GM19467 (cell line): ENCODE measurements around the gene GIGYF2.

Experiments used
- ATAC-seq: cut with Tn5 transposase; IDR thresholded peaks from one replicate; pipeline ENCODE4 v1.9.1; 2021; ENCODE audit warnings: mild to moderate bottlenecking, moderate library complexity; ENCODE audit not compliant: unreplicated experiment

The GIGYF2 gene

DNA sequence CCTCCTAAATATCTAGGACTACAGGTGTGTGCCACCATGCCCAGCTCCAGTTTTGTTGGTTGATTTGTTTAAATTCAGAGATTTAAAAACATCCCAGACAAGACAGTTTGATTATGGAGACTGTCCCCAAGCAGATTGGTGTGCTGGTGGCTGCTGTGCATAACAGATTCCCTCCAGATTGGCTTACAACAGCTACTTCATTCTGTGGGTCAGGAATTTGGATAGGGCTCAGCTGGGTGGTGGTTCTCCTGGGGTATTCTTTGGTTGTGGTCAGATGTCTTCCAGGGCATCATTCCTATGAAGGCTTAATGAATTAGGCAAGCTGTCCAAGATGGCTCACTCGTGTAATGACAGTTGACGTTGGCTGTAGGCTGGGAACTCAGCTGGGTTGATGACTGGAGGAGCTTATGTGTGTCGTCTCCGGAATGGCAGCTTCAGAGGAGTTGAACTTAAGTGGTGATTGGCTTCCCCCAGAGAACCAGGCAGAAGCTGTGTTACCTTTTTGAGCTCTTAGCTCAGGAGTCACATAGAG lies 162.3 kb downstream of the GIGYF2 start:
- ATAC-seq, result no peak

DNA sequence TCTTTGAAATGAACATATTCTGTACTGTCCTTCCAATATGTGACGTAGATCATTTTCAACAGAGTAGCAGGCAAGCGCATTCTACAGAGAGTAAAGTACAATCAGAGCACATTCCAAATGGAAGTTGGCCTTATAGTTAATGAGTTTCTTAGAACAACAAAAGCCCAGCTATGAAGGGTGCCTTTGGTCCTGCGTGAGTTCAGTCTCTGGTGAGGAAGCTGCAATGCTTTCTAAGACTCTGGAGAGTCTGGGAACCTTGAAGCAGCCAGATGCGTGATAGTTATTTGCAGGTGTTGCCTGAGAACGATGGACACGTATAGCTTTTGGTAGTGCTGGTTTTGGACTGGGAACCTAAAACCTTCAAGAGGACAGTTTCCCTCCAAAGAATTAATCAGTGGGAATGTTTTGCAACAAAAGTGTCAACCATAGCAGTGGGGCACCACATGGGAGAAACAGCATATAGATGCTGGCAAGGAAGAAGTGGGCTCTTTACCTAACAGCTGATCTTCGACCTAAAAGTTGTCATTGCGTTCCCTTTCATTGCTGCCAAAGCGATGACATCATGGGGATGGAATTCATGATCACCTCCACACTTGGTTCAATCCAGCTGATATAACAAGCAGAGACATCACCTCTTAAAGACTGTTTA lies 163.6 kb downstream of the GIGYF2 start:
- no peak for ATAC-seq

DNA sequence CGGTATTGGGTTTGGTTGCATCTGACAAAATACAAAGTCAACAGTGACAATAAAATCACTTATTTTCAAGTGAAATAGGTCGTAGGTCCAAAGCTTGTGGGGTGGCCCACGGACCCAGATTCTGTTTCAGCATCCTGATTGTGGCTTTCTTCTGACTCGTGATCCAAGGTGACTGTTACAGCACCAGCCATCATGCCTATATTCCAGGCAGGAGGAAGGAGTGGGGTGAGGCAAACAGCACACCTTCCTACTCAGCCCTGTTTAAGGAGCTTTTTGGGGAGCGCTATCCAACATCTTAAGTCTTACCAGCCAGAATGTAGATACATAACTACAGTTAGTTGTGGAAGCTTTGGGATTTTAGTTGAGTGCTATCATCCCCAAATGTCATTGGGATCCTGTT lies 164.2 kb downstream of the GIGYF2 start:
- no peak for ATAC-seq

DNA sequence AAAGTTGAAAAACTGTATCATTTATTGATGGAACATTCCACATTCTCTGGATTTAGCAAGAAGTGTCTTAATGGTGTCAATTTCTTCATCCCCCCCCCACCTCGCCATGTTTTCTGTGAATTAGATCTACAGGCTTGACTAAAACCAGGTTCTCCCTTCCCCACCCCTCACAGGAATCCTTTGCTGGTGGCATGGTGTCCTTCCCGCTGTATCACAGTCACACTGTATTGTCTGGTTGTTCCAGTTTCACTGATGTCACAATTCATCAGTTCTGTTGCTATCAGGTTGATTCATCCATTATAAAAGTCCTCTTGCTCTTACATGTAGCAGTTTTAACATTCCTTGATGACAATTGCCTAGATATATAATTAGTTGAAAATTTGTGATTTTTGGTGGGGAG lies 166.9 kb downstream of the GIGYF2 start:
- ATAC-seq, result no peak

DNA sequence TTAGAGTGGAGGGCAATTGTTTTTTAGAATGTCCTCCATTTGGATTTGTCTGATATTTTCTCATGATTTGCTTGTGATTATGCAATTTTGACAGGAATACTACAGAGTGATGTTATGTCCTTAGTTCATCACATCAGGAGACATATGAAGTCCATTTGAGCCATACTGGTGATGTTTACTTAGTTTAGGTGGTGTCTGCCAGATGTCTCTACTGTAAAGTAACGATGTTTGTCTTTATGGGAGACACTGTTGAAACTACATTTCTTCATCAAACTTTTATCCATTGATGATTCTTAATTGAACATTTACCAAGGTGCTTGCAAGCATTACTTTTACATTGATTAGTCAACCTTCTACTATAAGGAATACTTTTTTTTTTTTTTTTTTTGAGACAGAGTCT lies 168.0 kb downstream of the GIGYF2 start:
- no peak for ATAC-seq

DNA sequence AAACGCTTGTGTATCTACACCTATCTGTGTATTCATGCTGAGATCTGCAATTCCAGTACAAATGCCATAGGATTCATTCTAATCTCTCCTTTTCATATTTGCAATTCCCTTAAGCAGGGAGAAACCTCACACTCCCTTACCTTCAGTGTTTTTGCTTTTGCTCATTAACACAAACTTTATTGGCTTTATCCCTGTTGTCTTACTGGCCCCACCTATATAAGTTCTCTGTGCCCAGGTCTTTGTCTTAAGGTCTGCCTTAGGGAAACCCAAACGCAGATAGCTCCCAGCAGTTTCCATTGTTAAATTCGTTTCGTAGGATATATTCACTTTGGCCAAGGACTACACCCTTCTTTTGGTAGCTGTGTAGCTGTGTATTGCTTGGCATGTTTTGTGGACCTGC lies 169.0 kb downstream of the GIGYF2 start:
- no peak for ATAC-seq

DNA sequence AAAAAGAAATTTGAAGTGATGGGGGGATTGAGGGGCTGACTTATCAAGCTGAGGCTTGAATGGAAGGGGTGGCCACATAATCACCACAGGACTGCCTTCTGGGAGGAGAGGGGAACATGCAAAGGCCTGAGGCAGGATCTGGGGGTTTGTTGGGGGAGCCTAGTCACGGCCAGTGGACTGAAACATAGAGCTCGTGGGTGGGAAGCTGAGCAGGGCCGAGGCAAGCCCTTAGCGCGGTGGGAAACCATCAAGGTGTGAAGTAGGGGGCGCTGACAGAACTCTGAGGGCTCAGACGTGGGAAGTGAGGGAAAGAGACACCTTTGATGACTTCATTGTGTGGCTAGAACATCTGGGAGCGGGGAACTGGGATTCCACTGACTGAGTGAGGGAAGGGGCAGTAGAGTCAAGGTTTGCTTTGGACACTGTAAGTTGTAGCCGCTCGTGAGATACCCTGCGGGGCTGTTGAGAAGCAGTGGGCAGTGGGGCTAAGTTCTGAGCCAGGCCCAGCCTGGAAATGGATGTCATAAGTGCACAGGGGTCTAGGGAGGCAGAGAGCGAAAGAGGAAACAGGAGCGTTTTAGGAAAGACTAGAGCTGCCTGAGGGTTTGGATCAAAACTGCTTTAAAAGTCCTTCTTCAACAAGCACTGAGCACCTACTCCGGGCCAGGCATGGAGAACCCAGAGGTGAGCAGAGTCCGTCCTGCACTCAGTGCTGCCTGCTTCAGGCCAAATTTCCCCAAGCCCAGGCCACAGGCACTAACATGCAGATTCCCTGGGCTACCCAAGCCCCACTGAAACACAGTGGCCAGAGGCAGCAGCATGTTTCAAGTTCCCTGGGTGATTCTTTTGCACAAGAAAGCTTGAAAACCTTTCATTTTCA lies 172.2 kb downstream of the GIGYF2 start:
- ATAC-seq, result no peak

DNA sequence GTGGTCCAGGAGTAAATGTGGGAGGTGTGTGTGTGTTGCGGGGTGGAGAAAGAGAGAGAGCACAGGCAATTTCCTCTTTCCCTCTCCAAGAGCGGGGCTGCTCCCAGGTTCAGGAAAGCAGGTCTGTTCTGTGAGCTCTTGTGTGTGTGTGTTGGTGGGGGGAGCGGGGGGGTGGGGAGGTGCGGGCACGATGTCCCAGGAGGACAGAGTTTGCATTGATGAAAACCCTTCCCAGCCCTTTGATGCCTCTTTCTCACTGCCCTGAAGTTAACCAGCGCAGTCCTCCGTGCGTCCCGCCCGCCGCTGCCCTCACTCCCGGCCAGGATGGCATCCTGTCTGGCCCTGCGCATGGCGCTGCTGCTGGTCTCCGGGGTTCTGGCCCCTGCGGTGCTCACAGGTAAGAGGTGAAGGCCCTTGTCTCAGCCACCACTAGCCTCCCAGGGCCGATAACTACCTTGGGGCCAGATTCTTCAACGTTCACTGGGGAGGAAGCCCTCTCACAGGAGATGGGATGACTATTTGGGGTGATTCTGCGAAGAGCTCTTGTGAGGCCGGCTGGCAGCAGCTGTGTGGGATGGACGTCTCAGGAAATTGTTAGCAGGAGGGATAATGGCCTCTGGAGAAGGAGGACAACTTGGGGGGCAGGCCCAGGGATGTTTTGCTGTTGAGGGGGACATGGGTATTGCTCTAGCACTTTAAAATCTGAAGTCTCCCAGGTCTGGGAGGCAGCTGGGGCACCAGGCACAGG lies 173.1 kb downstream of the GIGYF2 start, which contains the start of gene SNORC:
Gene SNORC (plus strand): TSS at position 247 of the 748 bp plus-strand sequence. CDS start 78 bp downstream, at position 325.
- no peak for ATAC-seq

DNA sequence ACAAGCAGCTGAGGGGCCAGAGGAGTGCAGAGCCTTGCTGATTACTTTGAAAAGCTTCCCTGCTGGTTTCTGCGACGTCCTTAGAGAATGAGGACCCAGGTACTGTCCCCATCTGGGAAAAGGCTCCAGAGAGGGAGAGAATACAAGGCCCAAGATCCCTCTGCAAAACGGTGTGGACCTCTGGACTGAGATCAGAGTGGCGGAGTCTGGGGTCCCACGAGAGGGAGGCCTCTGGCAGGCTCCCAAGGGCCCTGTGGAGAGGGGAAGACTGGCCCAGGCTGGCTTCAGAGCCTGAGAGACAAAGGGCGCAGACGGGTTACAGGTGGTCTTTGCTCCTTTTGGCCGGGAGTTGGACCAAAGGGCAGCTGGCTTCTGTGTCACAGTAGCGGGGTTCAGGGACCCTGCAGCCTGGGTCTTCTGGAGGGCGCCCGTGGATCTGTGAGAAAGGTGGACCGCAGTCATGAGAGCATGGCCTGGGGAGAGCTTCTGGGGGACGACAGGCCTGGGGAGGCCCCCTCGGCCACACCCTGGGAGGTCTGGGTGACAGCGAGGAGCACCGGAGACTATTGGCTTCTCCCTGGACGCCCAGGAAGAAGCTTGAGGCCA lies 173.7 kb downstream of the GIGYF2 start:
- no peak for ATAC-seq

DNA sequence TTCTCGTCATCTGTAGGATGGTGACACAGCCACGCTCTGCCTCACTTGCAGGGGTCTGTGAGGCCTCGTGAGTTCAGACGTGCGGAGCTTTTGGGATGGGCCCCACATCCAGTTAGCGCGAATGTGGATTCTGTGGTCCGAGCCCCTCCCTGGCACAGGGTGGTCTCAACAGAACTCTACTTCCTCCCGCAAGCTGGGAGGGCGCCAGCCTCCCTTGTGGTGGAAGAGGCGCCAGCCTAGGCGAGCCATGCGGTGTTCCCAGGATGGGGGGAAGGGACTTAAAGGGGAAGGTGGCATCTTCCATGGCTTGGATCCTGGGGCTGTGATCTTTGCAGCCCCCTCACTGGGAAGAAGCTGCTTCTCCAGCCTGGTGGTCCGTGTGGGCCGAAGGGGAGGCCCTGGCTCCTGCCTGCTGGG lies 174.3 kb downstream of the GIGYF2 start:
- ATAC-seq, result no peak

DNA sequence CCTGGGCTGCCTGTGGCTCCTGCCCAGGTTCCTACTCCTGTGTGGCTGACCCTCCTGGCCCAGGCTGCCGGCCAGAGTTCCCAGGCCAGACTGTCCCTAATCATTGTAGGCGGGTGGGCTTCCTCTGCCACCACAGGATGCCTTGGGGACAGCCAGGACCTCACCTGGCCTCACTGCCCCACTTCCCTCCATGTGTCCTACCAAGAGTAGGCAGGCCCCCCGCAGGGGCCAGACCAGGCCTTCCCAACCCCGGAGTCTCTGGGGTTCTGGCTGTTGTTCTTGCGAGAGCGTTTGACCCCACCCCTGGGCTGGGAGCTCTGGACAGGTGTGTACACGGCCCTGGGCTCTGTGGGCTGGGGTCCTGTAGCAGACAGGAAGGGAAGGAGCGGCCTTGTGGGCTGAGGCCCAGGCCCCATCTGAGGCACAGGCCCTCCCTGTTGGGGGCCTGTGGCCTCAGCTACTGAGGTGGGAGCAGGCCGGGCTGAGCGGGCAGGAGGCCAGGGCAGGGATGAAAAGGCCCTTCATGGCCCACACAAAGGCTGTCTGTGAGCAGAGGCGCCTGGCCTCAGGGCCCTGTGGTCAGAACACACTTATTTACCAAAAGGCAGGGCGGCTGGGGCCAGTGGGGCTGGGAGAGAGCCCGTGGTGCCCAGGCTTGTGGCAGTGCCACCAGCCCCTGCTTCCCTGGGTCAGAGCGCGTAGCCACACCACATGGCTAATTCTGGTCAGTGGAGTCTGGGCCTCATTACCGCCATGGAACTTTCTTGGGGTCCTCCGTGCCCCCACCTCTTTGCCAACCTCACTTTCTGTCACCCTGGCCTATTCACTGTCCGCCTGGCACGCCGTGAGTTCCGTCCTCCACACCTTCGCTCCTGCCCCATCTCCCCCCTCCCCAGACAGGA lies 175.0 kb downstream of the GIGYF2 start:
- no peak for ATAC-seq

DNA sequence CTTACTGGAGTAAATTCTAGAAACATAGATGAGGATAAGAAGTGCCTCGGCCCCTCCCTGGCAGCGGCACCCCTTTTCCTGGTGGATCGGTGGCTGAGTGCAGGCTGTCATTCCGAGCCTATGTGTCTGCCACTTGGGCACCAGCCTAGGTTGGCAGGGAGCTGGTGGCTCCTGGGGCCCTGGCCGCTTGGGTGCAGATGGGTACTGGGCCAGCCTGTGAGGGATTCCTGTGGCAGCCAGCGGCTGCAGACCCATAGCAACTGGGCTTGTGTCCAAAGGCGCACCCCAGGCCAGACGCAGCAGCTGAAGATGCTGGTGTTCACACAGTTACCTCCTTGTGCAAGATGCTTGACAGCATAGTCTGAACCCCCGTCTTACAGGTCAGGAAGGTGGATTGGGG lies 175.7 kb downstream of the GIGYF2 start:
- no peak for ATAC-seq

DNA sequence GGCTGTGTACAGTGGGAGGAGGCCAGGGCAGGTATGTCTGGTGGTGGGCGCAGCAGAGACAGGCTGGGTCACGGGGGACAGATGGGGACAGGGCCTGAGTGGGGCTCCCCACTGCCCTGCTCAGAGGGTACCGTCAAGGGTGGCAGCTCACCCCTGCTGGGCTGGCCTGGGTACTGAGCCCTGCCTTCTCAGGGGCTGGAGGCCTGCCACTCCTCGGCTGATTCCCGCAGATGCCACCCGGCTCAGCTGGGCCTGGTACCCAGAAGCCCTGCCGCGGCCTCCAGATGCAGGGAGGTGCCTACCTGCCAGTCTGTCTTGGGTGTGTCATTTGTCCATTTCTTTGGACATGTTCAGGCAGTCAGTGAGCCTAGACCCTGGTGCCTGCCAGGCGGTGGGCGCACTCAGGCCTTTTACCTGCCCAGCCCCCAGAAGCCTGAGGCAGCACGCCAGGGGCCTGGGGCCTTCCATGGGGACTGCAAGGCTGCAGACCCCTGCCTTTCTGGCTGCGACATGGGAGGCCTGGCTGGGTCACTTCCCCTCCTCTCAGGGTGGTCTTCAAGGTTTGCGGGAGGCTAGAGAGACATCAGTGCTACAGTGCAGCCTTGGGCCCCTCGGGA lies 176.3 kb downstream of the GIGYF2 start:
- no peak for ATAC-seq

DNA sequence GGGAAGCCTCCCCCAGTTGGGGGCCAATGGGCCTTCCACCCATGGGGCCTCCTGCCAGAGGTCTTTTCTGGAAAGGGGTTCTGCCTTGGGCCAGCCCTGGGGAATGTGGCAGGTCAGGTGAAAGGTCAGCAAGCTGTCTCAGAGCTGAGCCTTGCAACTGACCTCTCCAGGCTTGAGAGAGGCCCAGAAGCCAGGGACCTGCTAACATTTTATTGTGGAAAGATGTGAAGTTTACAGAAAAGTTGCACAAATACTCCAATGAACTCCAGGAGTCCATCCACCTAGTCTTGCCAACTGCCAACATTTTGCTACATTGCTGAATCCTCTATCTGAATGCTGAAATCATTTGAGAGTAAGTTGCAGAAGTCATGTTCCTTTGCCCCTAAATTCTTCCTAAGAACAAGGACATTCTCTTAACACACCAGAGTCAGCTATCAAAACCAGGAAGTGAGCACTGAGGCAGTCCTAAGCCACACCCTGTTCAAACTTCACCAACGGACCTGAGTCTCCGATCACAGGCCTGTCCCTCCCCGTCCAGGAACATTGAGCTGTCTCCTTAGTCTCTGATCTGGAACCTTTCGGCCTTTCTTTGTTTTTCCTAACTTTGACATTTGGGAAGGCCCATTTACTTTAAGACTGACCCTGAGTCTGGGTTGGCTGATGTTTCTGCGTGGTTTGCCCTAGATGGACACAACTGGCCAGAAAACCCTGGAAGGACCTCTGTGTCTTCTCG lies 176.9 kb downstream of the GIGYF2 start:
- no peak for ATAC-seq

DNA sequence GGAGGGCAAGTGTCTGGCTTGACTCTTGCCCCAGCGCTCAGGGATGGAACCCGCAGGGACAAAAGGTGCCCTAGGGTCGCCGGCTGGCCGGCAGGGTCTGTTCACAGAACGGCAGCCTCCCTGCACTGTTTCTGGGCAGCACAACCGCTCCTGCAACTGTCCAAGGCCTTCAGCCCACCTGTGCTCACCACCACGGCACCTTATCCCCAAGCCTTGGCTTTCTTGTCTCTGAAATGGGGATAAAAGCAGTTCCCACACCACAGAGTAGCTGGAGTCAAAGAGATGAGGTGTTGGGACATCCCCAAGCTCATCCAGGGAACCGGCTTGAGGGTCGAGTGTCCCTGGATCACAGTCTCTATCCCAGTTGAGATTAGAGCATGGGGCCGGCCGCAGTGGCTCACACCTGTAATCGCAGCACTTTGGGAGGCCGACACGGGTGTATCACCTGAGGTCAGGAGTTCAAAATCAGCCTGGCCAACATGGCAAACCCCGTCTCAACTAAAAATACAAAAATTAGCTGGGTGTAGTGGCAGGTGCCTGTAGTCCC lies 177.6 kb downstream of the GIGYF2 start:
- ATAC-seq, result no peak

DNA sequence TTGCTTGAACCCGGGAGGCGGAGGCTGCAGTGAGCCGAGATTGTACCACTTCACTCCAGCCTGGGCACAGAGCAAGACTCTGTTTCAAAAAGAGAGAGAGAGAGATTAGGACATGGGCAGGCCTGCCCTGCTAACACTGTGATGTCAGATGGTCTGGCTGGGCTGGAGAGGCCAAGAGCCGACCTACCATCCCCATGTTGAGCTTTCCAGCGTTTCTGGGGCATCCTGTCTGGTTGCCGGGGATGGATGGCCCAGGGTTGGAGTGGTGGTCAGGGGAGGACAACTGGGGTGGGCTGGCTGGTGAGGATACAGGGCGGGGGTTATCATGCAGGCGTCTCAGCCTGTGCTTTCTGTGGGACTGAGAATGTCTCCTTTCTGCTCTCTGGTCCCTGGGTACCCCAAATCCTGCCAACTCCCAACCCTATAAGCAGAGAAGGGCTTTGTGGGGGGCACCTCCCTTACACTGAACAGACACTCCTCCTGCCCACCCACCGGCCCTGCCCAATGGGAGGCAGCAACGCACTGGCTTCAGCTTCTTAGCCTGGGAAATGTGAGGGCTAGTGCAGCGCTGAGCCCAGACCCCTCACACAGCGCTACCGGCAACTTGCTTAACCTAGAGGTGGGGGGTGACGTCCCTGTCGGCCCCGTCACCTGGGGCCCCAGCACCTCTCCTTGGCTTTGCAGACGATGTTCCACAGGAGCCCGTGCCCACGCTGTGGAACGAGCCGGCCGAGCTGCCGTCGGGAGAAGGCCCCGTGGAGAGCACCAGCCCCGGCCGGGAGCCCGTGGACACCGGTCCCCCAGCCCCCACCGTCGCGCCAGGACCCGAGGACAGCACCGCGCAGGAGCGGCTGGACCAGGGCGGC lies 178.4 kb downstream of the GIGYF2 start:
- no peak for ATAC-seq

DNA sequence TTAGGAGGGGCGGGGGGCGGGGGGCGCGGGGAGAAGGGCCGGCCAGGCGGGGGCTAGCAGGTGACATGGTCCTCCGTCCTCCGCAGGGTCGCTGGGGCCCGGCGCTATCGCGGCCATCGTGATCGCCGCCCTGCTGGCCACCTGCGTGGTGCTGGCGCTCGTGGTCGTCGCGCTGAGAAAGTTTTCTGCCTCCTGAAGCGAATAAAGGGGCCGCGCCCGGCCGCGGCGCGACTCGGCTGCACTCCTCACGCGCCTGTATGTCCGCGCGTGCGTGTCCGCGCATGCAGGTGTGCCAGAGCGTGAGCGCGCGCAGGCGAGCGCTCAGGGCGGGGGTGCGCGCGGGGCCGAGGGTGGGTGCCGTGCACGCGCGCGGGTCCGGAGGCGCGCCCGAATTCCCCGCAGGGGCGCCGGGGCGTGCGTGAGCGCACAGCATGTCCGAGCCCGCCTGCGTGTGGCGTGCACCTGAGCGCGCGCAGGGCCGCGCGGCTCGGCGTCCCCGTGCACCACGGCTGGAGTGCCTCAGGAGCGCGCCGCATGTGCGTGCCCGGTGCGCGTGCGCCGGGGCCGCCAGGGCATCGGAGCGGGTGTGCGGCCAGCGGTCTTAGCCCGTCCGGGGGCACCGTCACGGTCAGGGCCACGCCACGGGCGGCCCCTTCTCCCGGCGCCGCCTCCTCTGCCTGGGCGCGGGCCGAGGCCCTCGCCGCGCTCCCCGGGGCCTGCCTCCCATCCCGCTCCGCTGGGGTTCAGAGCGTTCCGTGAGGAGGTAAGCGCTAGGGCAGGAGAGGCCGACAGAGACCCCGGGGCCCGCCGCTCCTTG lies 179.2 kb downstream of the GIGYF2 start:
- no peak for ATAC-seq
